Naive B cell (primary cell): ENCODE results near the gene PCGF6. TPM values are rescaled to one million over a fixed set of nuclear protein-coding genes. Genes with fewer than 3 reads are reported as not detected.

Experiments used
- ATAC-seq, 2 donors: fragments of 150-1000 bp; cut with Tn5 transposase; 2 replicates each; pipeline ENCODE4 v1.10.0; 2021; ENCODE audit warnings: low read depth in 2 of 2, mild to moderate bottlenecking in 2 of 2, moderate library complexity in 2 of 2
- DNase-seq: peaks from one replicate; pipeline ENCODE4 v3.0.0; 2022
- H3K27ac Mint-ChIP-seq, 6 donors: one replicate each; pipeline ENCODE4 v1.8.0; 2020 to 2022; ENCODE audit warnings: mild to moderate bottlenecking in 6 of 6, mixed read lengths in 6 of 6, moderate library complexity in 5 of 6, inconsistent platforms in 2 of 6
- H3K27me3 Mint-ChIP-seq, 3 donors: one replicate each; pipeline ENCODE4 v1.8.0; 2021 to 2022; ENCODE audit warnings: mixed read lengths in 3 of 3, mild to moderate bottlenecking in 1 of 3
- H3K36me3 Mint-ChIP-seq, 2 donors: one replicate each; pipeline ENCODE4 v1.8.0; 2020 to 2022; ENCODE audit warnings: mixed read lengths in 2 of 2, inconsistent platforms in 1 of 2, mild to moderate bottlenecking in 1 of 2
- H3K4me1 Mint-ChIP-seq, 3 donors: one replicate each; pipeline ENCODE4 v1.8.0; 2020 to 2022; ENCODE audit warnings: mixed read lengths in 3 of 3, inconsistent platforms in 1 of 3, mild to moderate bottlenecking in 1 of 3, moderate library complexity in 1 of 3
- H3K4me3 Mint-ChIP-seq, 8 donors: one replicate each; pipeline ENCODE4 v1.8.0; 2020 to 2022; ENCODE audit warnings: mild to moderate bottlenecking in 8 of 8, mixed read lengths in 8 of 8, moderate library complexity in 8 of 8, inconsistent platforms in 2 of 8
- H3K9me3 Mint-ChIP-seq, 7 donors: one replicate each; pipeline ENCODE4 v1.8.0; 2020 to 2022; ENCODE audit warnings: mixed read lengths in 7 of 7, mild to moderate bottlenecking in 5 of 7, inconsistent platforms in 2 of 7, moderate library complexity in 1 of 7
- polyA plus RNA-seq, 6 donors: library from polyadenylated mRNA; unstranded; fragments of 300-500 nt; fragmentation: Illumina TruSeq; gene quantifications; one replicate each; pipeline ENCODE4 v1.2.3, GENCODE V29; 2021; ENCODE audit warnings: low read depth in 6 of 6

PCGF6 gene
- polyA plus RNA-seq, 6 donors from 2014 or later = 7.9 to 12.2 (median 9.1) TPM

DNA sequence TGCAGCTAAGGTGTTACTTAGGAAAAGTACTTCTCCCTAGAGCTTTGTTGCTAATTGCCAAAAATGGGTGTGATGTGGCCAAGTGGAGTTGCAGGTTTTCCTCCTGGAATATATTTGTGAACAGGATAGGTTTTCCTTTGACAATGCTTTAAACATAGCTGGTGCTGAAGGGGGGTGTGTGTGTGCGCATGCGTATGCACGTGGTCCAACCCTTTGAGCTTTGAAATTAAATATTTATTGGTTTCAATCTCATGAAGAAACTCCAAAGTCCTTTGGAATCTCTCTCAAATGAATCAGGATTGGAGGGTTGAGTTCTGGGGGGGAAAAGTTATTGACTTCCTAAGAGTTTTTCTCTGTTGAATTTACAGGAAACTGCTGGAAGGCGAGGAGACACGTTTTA, 62.9 kb downstream of the PCGF6 start:
- peaks cover 27 to 59% (median 43%) of the 10 kb centered on the region in 3 donors for H3K27me3 Mint-ChIP-seq
- H3K4me3 Mint-ChIP-seq = peak overlapping the region in 1 of 8 donors; percentile 4
- H3K4me1 Mint-ChIP-seq = no peaks in the 10 kb centered on the region
- no peaks in the 10 kb centered on the region for H3K36me3 Mint-ChIP-seq
- ATAC-seq (no peak), DNase-seq (no peak)
- no peaks in the 10 kb centered on the region for H3K9me3 Mint-ChIP-seq
- no peak overlapping the region for H3K27ac Mint-ChIP-seq

DNA sequence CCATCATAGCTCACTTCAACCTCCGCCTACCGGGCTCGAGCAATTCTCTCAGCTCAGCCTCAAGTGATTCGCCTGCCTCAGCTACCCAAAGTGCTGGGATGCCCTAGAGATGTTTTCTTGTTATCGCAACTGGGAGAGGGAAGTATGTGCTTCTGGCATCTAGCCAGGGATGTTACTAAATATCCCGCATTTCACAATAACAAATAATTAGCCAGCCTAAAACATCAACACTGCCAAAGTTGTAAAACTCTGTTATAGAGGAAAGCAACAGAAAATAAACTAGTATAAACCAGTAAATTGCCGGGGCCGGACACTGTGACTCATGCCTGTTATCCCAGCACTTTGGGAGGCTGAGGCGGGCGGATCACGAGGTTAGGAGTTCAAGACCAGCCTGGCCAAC, 66.8 kb downstream of the PCGF6 start:
- H3K4me1 Mint-ChIP-seq = peaks cover 0 to 5% (median 4%) of the 10 kb centered on the region in 3 donors
- peaks cover 43 to 76% (median 61%) of the 10 kb centered on the region in 3 donors for H3K27me3 Mint-ChIP-seq
- peaks cover 0 to 4% (median 0%) of the 10 kb centered on the region in 7 donors for H3K9me3 Mint-ChIP-seq
- no peak overlapping the region for H3K4me3 Mint-ChIP-seq
- H3K36me3 Mint-ChIP-seq = peaks cover 0 to 1% of the 10 kb centered on the region in 2 donors
- DNase-seq (no peak), ATAC-seq (no peak)
- no peak overlapping the region for H3K27ac Mint-ChIP-seq

DNA sequence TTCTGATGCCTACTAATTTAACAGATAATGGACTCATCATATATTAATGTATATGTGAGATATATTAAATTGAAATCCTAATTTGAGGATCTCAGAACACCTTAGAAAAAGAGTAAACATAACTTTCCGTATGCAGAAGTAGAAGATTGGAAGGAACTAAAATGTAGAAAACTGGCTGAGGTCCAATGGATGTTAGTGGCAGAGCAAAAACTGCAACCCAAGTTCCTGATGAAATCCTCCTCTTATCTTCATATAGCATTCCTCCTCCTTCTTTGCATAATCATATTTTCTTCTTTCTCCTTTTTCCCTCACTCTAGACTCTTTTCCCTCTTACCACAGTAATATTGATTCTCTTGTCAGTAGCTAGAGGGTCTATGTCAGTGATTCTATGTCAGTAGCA, 68.0 kb downstream of the PCGF6 start:
- Mint-ChIP-seq H3K36me3 (peaks cover 4 to 8% of the 10 kb centered on the region in 2 donors), H3K27ac (no peak overlapping the region), H3K4me1 (peaks cover 0 to 11% (median 4%) of the 10 kb centered on the region in 3 donors), H3K9me3 (peaks cover 3 to 9% (median 5%) of the 10 kb centered on the region in 7 donors), H3K27me3 (peaks cover 51 to 76% (median 61%) of the 10 kb centered on the region in 3 donors), H3K4me3 (no peak overlapping the region)
- DNase-seq (no peak), ATAC-seq (no peak)

DNA sequence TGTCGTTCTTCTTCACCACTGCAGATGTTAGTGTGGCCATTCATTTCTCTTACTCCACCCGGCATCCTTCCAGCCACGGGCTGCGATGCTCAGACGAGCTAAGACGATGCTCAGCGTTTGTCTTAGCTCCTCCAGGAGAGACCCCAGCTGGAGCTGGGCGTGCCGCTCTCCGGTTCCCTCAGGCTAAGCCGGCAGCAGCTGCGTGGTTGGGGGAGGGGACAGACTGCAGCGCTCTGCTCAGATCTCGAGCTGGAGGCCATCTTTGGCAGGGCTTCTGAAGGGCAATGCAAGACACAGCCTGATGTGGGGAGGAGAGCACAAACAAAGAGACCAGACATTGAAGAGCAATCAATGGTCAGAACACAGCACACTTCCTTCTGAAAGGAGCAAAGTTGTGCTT, 69.2 kb downstream of the PCGF6 start:
- Mint-ChIP-seq H3K27ac (no peak overlapping the region), H3K4me3 (no peak overlapping the region), H3K36me3 (peaks cover 4 to 8% of the 10 kb centered on the region in 2 donors), H3K4me1 (peaks cover 4 to 12% (median 9%) of the 10 kb centered on the region in 3 donors), H3K27me3 (peaks cover 53 to 83% (median 61%) of the 10 kb centered on the region in 3 donors), H3K9me3 (peaks cover 3 to 9% (median 5%) of the 10 kb centered on the region in 7 donors)
- DNase-seq = no peak
- ATAC-seq = no peak

DNA sequence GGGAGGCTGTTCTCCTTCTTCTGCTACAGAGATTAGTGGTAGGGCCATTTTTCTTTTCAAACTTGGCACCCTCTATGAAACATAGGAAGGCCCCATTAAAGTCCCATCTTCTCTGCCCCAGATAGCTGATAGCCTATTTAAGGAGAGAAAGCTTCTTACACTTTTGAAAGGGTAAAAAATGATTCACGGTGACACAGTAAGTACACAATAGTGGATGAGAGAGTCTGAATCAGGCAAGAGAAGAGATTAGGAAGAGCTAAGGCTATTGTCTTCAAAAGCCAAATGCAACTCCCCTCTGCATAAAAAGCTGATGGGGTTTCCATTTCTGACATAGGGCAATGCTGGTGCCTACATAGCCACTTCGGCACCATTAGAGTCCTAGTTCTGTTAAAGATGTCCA, 70.4 kb downstream of the PCGF6 start:
- H3K4me1 Mint-ChIP-seq = peaks cover 8 to 18% (median 14%) of the 10 kb centered on the region in 3 donors
- H3K4me3 Mint-ChIP-seq = no peak overlapping the region
- DNase-seq (no peak), ATAC-seq (no peak)
- H3K27ac Mint-ChIP-seq = no peak overlapping the region
- peaks cover 4 to 8% of the 10 kb centered on the region in 2 donors for H3K36me3 Mint-ChIP-seq
- peaks cover 3 to 9% (median 5%) of the 10 kb centered on the region in 7 donors for H3K9me3 Mint-ChIP-seq
- H3K27me3 Mint-ChIP-seq = peaks cover 56 to 83% (median 57%) of the 10 kb centered on the region in 3 donors

DNA sequence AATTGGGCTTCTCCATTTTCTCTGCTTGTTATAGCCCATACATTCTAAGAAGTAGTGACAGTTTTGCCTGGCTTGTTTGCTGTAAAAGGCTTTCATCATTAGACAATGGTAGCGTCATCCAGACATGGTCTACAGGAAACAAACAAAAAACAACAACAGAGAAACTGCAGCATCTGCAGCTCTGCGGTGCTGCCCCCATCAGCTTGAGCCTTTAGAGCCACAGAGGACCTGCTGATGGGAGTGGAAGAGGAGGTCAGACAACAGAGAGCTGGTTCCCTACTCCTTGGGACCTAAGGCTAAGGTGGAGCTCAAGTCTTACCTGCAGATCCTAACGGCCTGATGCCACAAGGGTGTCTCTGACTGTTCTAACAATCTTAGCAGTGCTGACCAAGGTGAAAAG, 70.9 kb downstream of the PCGF6 start:
- H3K36me3 Mint-ChIP-seq = peaks cover 4 to 8% of the 10 kb centered on the region in 2 donors
- peaks cover 60 to 86% (median 61%) of the 10 kb centered on the region in 3 donors for H3K27me3 Mint-ChIP-seq
- DNase-seq = no peak
- H3K4me3 Mint-ChIP-seq = peak overlapping the region in 1 of 8 donors; percentile 22
- H3K27ac Mint-ChIP-seq = no peak overlapping the region
- peaks cover 3 to 9% (median 5%) of the 10 kb centered on the region in 7 donors for H3K9me3 Mint-ChIP-seq
- H3K4me1 Mint-ChIP-seq = peaks cover 8 to 18% (median 14%) of the 10 kb centered on the region in 3 donors
- no peak for ATAC-seq

DNA sequence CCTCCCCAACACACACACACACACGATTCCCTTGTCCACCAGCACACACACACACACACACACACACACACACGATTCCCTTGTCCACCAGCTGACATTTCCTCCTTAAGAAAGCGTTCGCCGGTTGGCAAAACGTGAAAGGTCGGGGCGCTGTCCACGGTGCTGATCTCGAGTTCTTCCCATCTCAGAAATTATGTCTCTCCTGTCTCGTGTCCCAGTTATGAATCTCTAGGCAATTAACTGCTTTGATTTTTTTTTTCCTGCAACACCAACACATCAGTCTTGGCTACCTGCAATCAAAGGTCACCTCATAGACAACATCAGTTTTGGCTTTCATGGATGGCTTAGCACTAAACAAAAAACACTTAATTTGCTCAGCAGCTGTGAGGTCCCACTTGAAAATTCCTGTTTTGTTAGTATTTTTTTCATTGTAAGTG, 72.1 kb downstream of the PCGF6 start:
- peaks cover 8 to 18% (median 14%) of the 10 kb centered on the region in 3 donors for H3K4me1 Mint-ChIP-seq
- no peak for ATAC-seq

DNA sequence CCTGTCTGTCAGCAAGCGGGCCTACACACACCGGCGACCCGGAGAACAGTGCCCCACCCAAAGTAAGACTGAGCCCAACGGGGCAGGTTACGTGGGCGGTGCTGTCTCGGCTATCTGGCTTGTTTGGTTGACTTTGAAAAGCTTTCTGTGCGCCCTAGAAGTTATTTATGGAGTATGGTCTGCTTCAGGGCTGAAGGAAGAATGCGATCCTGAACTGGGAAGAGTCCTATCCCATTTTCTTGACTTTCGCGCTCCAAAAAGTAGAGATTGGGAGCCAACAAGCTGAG, 72.5 kb downstream of the PCGF6 start:
- ATAC-seq = no peak

More for the DNA sequence above, 72.1 kb downstream of the PCGF6 start:
- Mint-ChIP-seq H3K27me3 (peaks cover 54 to 81% (median 61%) of the 10 kb centered on the region in 3 donors), H3K9me3 (peaks cover 3 to 9% (median 5%) of the 10 kb centered on the region in 7 donors), H3K27ac (peak overlapping the region in 2 of 6 donors; percentile 70 to 94), H3K36me3 (peaks cover 4 to 8% of the 10 kb centered on the region in 2 donors), H3K4me3 (peak overlapping the region; percentile 31 to 80 (median 46))
- no peak for DNase-seq

DNA sequence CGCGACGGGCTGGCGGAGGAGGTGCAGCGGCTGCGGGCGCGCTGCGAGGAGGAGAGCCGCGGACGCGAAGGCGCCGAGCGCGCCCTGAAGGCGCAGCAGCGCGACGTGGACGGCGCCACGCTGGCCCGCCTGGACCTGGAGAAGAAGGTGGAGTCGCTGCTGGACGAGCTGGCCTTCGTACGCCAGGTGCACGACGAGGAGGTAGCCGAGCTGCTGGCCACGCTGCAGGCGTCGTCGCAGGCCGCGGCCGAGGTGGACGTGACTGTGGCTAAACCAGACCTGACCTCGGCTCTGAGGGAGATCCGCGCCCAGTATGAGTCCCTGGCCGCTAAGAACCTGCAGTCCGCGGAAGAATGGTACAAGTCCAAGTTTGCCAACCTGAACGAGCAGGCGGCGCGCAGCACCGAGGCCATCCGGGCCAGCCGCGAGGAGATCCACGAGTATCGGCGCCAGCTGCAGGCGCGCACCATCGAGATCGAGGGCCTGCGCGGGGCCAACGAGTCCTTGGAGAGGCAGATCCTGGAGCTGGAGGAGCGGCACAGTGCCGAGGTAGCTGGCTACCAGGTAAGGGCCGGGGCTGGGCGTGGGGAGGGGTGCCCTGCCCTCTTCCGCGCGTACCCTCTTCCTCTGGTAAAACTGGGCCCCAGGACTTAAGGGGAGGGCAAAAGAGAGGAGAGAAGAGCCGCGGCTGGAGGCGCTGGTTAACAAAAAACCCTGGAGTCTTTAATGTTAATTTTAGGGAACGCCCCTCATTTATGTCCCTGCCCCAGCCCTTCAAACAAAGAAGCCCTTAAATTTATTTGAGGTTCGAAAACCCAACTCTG, 73.0 kb downstream of the PCGF6 start:
- no peak overlapping the region for H3K27ac Mint-ChIP-seq
- H3K4me3 Mint-ChIP-seq = peak overlapping the region in 6 of 8 donors; percentile 31 to 80 (median 56)
- H3K27me3 Mint-ChIP-seq = peaks cover 53 to 86% (median 70%) of the 10 kb centered on the region in 3 donors
- DNase-seq = no peak
- H3K36me3 Mint-ChIP-seq = peaks cover 4 to 8% of the 10 kb centered on the region in 2 donors
- ATAC-seq = no peak
- H3K4me1 Mint-ChIP-seq = peaks cover 8 to 18% (median 14%) of the 10 kb centered on the region in 3 donors
- H3K9me3 Mint-ChIP-seq = peaks cover 3 to 9% (median 5%) of the 10 kb centered on the region in 7 donors

More for the DNA sequence above, 72.5 kb downstream of the PCGF6 start:
- H3K36me3 Mint-ChIP-seq = peaks cover 4 to 8% of the 10 kb centered on the region in 2 donors
- peak overlapping the region in 6 of 8 donors; percentile 31 to 80 (median 56) for H3K4me3 Mint-ChIP-seq
- H3K27me3 Mint-ChIP-seq = peaks cover 57 to 83% (median 64%) of the 10 kb centered on the region in 3 donors
- peak overlapping the region in 1 of 6 donors; percentile 94 for H3K27ac Mint-ChIP-seq
- no peak for DNase-seq
- peaks cover 8 to 18% (median 14%) of the 10 kb centered on the region in 3 donors for H3K4me1 Mint-ChIP-seq
- H3K9me3 Mint-ChIP-seq = peaks cover 3 to 9% (median 5%) of the 10 kb centered on the region in 7 donors

DNA sequence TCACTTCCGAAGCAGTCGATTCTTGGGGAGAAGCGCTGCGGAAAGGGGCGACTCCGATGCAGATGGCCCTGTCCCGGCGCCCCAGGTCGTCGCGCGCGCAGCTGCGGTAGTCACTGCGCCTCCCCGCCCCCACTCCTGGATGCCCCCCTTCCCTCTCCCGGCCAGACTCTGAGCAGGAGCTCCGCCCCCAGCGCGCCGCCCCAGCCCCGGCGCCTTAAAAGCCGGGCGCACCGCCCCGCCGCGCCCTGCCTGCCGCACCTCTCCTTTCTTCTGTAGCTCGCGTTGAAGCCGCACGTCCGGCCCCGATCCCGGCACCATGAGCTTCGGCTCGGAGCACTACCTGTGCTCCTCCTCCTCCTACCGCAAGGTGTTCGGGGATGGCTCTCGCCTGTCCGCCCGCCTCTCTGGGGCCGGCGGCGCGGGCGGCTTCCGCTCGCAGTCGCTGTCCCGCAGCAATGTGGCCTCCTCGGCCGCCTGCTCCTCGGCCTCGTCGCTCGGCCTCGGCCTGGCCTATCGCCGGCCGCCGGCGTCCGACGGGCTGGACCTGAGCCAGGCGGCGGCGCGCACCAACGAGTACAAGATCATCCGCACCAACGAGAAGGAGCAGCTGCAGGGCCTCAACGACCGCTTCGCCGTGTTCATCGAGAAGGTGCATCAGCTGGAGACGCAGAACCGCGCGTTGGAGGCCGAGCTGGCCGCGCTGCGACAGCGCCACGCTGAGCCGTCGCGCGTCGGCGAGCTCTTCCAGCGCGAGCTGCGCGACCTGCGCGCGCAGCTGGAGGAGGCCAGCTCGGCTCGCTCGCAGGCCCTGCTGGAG, 73.8 kb downstream of the PCGF6 start, which contains the start of gene INA:
Gene INA, plus strand, starts transcription at position 243 of the 817 bp plus-strand sequence. Its CDS starts 74 bp downstream, at position 317.
- H3K27ac Mint-ChIP-seq = peak within 1 kb of the TSS in 1 of 6 donors; percentile 75
- no peak for DNase-seq
- peak within 1 kb of the TSS in 7 of 8 donors; percentile 50 to 82 (median 72) for H3K4me3 Mint-ChIP-seq
- peaks cover 3 to 9% (median 5%) of the 10 kb centered on the region in 7 donors for H3K9me3 Mint-ChIP-seq
- peak; percentile 34 to 58 for ATAC-seq
- H3K36me3 Mint-ChIP-seq = peaks cover 4 to 8% of the 10 kb centered on the region in 2 donors
- peaks cover 49 to 89% (median 77%) of the 10 kb centered on the region in 3 donors for H3K27me3 Mint-ChIP-seq
- peaks cover 8 to 18% (median 14%) of the 10 kb centered on the region in 3 donors for H3K4me1 Mint-ChIP-seq

DNA sequence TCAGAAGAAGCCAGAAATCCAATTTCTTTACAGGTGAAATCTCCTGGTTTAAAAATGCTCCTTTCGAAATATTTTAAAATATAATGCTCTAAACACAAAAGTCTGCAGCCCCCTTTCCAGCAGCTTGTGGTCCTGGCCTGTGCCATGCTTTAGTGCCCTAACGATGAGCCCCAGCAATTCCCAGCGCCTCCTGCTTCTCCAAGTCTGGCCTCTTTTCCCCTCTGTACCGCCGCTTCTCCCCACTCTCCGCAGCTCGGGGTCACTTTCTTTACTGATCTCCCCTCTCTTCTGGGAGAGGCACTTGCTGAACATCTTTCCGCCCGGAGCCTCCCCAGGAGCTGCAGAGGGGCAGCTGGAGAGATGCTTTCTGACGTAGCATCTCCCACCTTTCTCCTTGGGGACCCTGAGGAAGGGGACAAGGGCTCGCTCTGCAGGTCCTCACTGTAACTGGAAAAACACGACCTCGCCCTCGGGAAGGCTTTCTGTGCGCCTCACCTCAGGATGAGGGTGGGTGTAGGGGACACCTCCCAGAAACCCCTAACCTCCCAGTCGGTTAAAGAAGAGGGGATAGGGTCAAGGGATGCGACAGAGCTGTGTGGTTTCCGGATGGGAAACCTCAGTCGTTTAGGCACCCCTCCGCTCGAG, 74.6 kb downstream of the PCGF6 start:
- no peak for ATAC-seq
- Mint-ChIP-seq H3K4me3 (peak overlapping the region in 7 of 8 donors; percentile 50 to 82 (median 72)), H3K27ac (peak overlapping the region in 1 of 6 donors; percentile 75), H3K36me3 (peaks cover 4 to 8% of the 10 kb centered on the region in 2 donors), H3K4me1 (peaks cover 8 to 14% (median 11%) of the 10 kb centered on the region in 3 donors), H3K9me3 (peaks cover 3 to 9% (median 5%) of the 10 kb centered on the region in 7 donors), H3K27me3 (peaks cover 48 to 88% (median 78%) of the 10 kb centered on the region in 3 donors)
- DNase-seq = no peak

DNA sequence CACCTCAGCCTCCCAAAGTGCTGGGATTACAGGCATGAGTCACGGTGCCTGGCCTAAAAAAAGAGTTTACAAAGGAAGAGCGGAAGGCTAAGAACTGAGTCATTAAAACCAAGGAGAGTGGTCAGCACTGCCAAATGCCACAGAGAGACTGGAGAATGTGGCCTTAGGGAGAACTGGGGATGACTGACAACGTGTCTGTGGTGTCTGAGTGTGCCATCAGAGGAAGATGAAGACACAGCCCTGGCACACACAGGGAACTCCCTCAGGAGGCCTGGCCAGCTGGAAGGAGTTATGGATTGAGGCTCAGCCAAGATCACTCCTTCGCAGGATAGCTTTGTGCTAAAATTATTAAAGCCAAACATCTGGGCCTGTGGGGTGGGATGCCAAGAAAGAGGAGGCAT, 77.9 kb downstream of the PCGF6 start:
- Mint-ChIP-seq H3K4me3 (no peak overlapping the region), H3K27me3 (peaks cover 34 to 72% (median 57%) of the 10 kb centered on the region in 3 donors)
- ATAC-seq = no peak

More for the DNA sequence above, 77.9 kb downstream of the PCGF6 start:
- Mint-ChIP-seq H3K4me1 (peaks cover 8 to 11% (median 8%) of the 10 kb centered on the region in 3 donors), H3K27ac (no peak overlapping the region), H3K36me3 (no peaks in the 10 kb centered on the region), H3K9me3 (peaks cover 0 to 1% (median 0%) of the 10 kb centered on the region in 7 donors)
- no peak for DNase-seq
